HepG2 (cell line): ENCODE results near the gene ZNF880. TPM values are rescaled to one million over a fixed set of nuclear protein-coding genes. Genes with fewer than 3 reads are reported as not detected.

Experiments
- ATAC-seq: fragments of 200-7000 bp; cut with Tn5 transposase; 3 replicates; pipeline ENCODE4 v1.9.1; 2020; ENCODE audit warnings: mild to moderate bottlenecking, moderate library complexity
- BruUV-seq: library from RNA; stranded (reverse); fragments of 400-500 nt; replicated peaks from 2 replicates; lab custom pipeline; 2021; lab: Mats Ljungman, UMichigan
- CTCF ChIA-PET: fragments of 300-600 bp; formaldehyde crosslinking; extraction: SDS; loops from one replicate; lab custom pipeline; 2021; ENCODE audit warnings: low total read pairs, inconsistent platforms, low intra/inter-chr PET ratio; lab: Yijun Ruan, JAX
- POLR2A ChIA-PET: fragments of 350-600 bp; sonication (Branson Sonifier 250); formaldehyde crosslinking; loops from one replicate; lab custom pipeline; 2020; ENCODE audit warnings: antibody characterized with exemption, inconsistent platforms; lab: Yijun Ruan, JAX
- DNase-seq: peaks from one replicate; pipeline ENCODE4 v3.0.0-alpha.2; 2015; ENCODE audit warnings: low spot score
- FAIRE-seq: peaks from 3 replicates; lab custom pipeline; 2011; peaks lifted over from hg19 to GRCh38; lab: Jason Lieb, UNC
- H2AFZ ChIP-seq: one replicate; pipeline ENCODE4 v1.6.1; 2011; ENCODE audit warnings: low read length, inconsistent platforms
- H3K27ac ChIP-seq: fragments of 300-600 bp; 3 replicates; pipeline ENCODE4 v1.8.0; 2011; ENCODE audit warnings: mixed run types, mild to moderate bottlenecking, mixed read lengths, low read length, inconsistent platforms; ENCODE audit not compliant: insufficient read depth; ENCODE audit errors: extremely low read length
- H3K27me3 ChIP-seq, 2 experiments: fragments of 200-600 bp in 1 of 2; 2 replicates in 1 of 2; 3 replicates in 1 of 2; pipeline versions ENCODE4 v1.6.0 to v1.8.0; 2011; ENCODE audit warnings: low read length in 2 of 2, mild to moderate bottlenecking in 2 of 2, moderate library complexity in 2 of 2, inconsistent platforms in 1 of 2; ENCODE audit not compliant: insufficient read depth in 2 of 2, control insufficient read depth in 1 of 2
- H3K36me3 ChIP-seq, 2 experiments: fragments of 200-600 bp in 1 of 2; replicated peaks in 1 of 2; 2 replicates in 1 of 2; 3 replicates in 1 of 2; pipeline versions ENCODE4 v1.5.1 to v1.8.0; 2011; ENCODE audit warnings: low read length in 2 of 2, inconsistent platforms in 1 of 2; ENCODE audit not compliant: insufficient read depth in 2 of 2, control insufficient read depth in 1 of 2
- H3K4me1 ChIP-seq: 2 replicates; pipeline ENCODE4 v1.5.1; 2012; ENCODE audit warnings: low read length, inconsistent platforms; ENCODE audit not compliant: insufficient read depth
- H3K4me2 ChIP-seq: 2 replicates; pipeline ENCODE4 v1.6.0; 2011; ENCODE audit warnings: low read depth, low read length, inconsistent platforms
- H3K4me3 ChIP-seq, 3 experiments: fragments of 200-600 bp in 1 of 3; sonication (generic), shearing (Covaris generic) in 1 of 3; replicated peaks in 1 of 3; 2 replicates each; pipeline ENCODE4 v1.5.1; 2011 to 2016; ENCODE audit warnings: low read length in 3 of 3, inconsistent platforms in 2 of 3, low read depth in 2 of 3, mild to moderate bottlenecking in 2 of 3, control low read depth in 1 of 3, mixed read lengths in 1 of 3; ENCODE audit not compliant: insufficient read depth in 1 of 3
- H3K79me2 ChIP-seq: one replicate; pipeline ENCODE4 v1.6.1; 2011; ENCODE audit warnings: low read length, inconsistent platforms; ENCODE audit not compliant: insufficient read depth
- H3K9ac ChIP-seq: 2 replicates; pipeline ENCODE4 v1.6.0; 2011; ENCODE audit warnings: mild to moderate bottlenecking, low read depth, low read length, inconsistent platforms; ENCODE audit not compliant: insufficient read depth
- H3K9me3 ChIP-seq: 2 replicates; pipeline ENCODE4 v1.5.1; 2012; ENCODE audit warnings: mild to moderate bottlenecking, low read length
- H4K20me1 ChIP-seq: 2 replicates; pipeline ENCODE4 v1.6.0; 2011; ENCODE audit warnings: inconsistent platforms, mild to moderate bottlenecking, low read length, moderate library complexity; ENCODE audit not compliant: insufficient read depth
- KAT7 ChIP-seq: IDR thresholded peaks from 2 replicates; pipeline ENCODE4 v1.6.1; 2018; ENCODE audit warnings: borderline replicate concordance, missing compliant biosample characterization
- NFE2 ChIP-seq: sonication (generic); formaldehyde crosslinking; IDR thresholded peaks from 2 replicates; pipeline ENCODE4 v1.4.0; 2020; ENCODE audit warnings: missing genetic modification reagents
- PLRG1 ChIP-seq: fragments of 450-650 bp; conservative IDR thresholded peaks from 2 replicates; pipeline ENCODE4 v1.6.1; 2016
- SP2 ChIP-seq: sonication (generic); formaldehyde crosslinking; IDR thresholded peaks from 2 replicates; pipeline ENCODE4 v1.5.1; 2020; ENCODE audit warnings: mild to moderate bottlenecking, missing genetic modification reagents
- THAP7 ChIP-seq: sonication (generic); formaldehyde crosslinking; IDR thresholded peaks from 2 replicates; pipeline ENCODE4 v1.8.1; 2023; ENCODE audit warnings: mild to moderate bottlenecking, missing genetic modification reagents
- ZBTB33 ChIP-seq: sonication (generic); formaldehyde crosslinking; IDR thresholded peaks from 2 replicates; pipeline ENCODE4 v1.4.0; 2020; ENCODE audit warnings: missing genetic modification reagents
- ZBTB38 ChIP-seq: sonication (generic); formaldehyde crosslinking; IDR thresholded peaks from 2 replicates; pipeline ENCODE4 v1.5.1; 2020; ENCODE audit warnings: mild to moderate bottlenecking, missing genetic modification reagents
- ZNF556 ChIP-seq: sonication (generic); formaldehyde crosslinking; IDR thresholded peaks from 2 replicates; pipeline ENCODE4 v1.4.0; 2020; ENCODE audit warnings: mild to moderate bottlenecking, missing genetic modification reagents, borderline replicate concordance
- ZNF720 ChIP-seq: sonication (generic); formaldehyde crosslinking; IDR thresholded peaks from 2 replicates; pipeline ENCODE4 v1.4.0; 2020; ENCODE audit warnings: missing genetic modification reagents
- ZNF839 ChIP-seq: sonication (generic); formaldehyde crosslinking; IDR thresholded peaks from 2 replicates; pipeline ENCODE4 v1.4.0; 2020; ENCODE audit warnings: missing genetic modification reagents, mild to moderate bottlenecking, borderline replicate concordance
- ZNF850 ChIP-seq: sonication (generic); formaldehyde crosslinking; conservative IDR thresholded peaks from 2 replicates; pipeline ENCODE4 v1.9.0; 2021; ENCODE audit warnings: mild to moderate bottlenecking, missing genetic modification reagents
- WGBS: methylation state at CpG from one replicate; pipeline ENCODE4 v1.1.6; 2017; ENCODE audit warnings: low lambda C conversion rate; 5-methylcytosine and 5-hydroxymethylcytosine counted together
- in situ Hi-C: cut with HindIII; loops from 2 replicates; pipeline ENCODE4 v1.10.0; 2017; ENCODE audit warnings: low pct_unique_long_range_greater_than_20kb; ENCODE audit not compliant: extremely low pct_ligation_motif_present
- intact Hi-C: fragments of 100-400 bp; cut with micrococcal nuclease; formaldehyde crosslinking; loops from one replicate; pipeline ENCODE4 v1.10.0; 2022; ENCODE audit not compliant: unreplicated experiment
- polyA plus RNA-seq, 8 experiments: library from polyadenylated mRNA; depleted of rRNA in 3 of 8; stranded (reverse) in 7 of 8; unstranded in 1 of 8; fragments of >200 nt; fragmentation: Illumina TruSeq in 4 of 8; extraction: Trizol in 4 of 8; gene quantifications; 2 replicates each; pipeline versions ENCODE4 v1.2.1 to v1.2.3, GENCODE V29; 2011 to 2016; ENCODE audit warnings: low read depth in 4 of 8, missing spikeins in 1 of 8, mixed read lengths in 1 of 8; ENCODE audit not compliant: insufficient read depth in 1 of 8
- total RNA-seq, 5 experiments: library from RNA; depleted of rRNA; stranded (reverse); fragments of >200 nt; fragmentation: Illumina TruSeq; extraction: Trizol; gene quantifications; 2 replicates each; pipeline ENCODE4 v1.2.3, GENCODE V29; 2016; ENCODE audit warnings: low read depth in 1 of 5

ZNF880 gene
- total and polyA plus RNA-seq, 2 of the 13 experiments (the other 11 are each of a cell fraction or from before 2014, with no cell fraction given), result 0.03 to 0.18 TPM

GRCh38 chr19:52370341-52370710, 603 bp downstream of the ZNF880 start:
- POLR2A ChIA-PET, result no interaction called here
- no peak overlapping the region for H3K27ac ChIP-seq
- no peak overlapping the region for H3K4me3 ChIP-seq

More at GRCh38 chr19:52370341-52370710, 603 bp downstream of the ZNF880 start:
- no peak overlapping the region for H3K9ac ChIP-seq
- no peaks in the 10 kb centered on the region for H3K36me3 ChIP-seq
- no peaks in the 10 kb centered on the region for H3K4me1 ChIP-seq
- no peaks in the 10 kb centered on the region for H3K27me3 ChIP-seq
- no peaks in the 10 kb centered on the region for H4K20me1 ChIP-seq
- no peak overlapping the region for H3K4me2 ChIP-seq
- H2AFZ ChIP-seq, result no peak overlapping the region
- CTCF ChIA-PET, result no interaction called here
- no TSS peak for BruUV-seq
- no peak for TF ChIP-seq THAP7 (CRISPR knock-in tag)
- TF ChIP-seq ZNF850 (CRISPR knock-in tag), result no peak
- TF ChIP-seq ZNF839, result no peak
- no peak for TF ChIP-seq ZNF720 (CRISPR knock-in tag)
- TF ChIP-seq ZNF556 (CRISPR knock-in tag), result no peak
- TF ChIP-seq SP2 (CRISPR knock-in tag), result no peak
- TF ChIP-seq NFE2 (CRISPR knock-in tag), result no peak
- no peak for TF ChIP-seq KAT7 (CRISPR knock-in tag)
- no peak for TF ChIP-seq ZBTB33 (CRISPR knock-in tag)
- no peak for TF ChIP-seq ZBTB38 (CRISPR knock-in tag)
- TF ChIP-seq PLRG1, result no peak
- TF ChIP-seq, all 625 proteins: peak for 0
- ATAC-seq, result no peak
- in situ Hi-C loops, result no loop called here
- no peak for DNase-seq
- 40% methylated on average over 7 of the region's 7 CpGs for WGBS
- intact Hi-C loops, result no loop called here
- FAIRE-seq, result no peak
- Histone ChIP-seq H3K79me2 (no peaks in the 10 kb centered on the region), H3K9me3 (peaks cover 72% of the 10 kb centered on the region)
